Fibroblast of mammary gland (primary cell): ENCODE measurements around the gene BECN2.
"Not testable (repeated sequence)": the region's sequence is repeated elsewhere in the genome, so short reads cannot be mapped to it uniquely, and the experiment has no call there.

ENCODE experiments used
- DNase-seq: peaks from one replicate; pipeline ENCODE4 v3.0.0-alpha.2; 2010; ENCODE audit warnings: low read depth
- H3K4me3 ChIP-seq: 2 replicates; pipeline ENCODE4 v1.5.1; 2011; ENCODE audit warnings: low read depth, mild to moderate bottlenecking, low read length, moderate library complexity; ENCODE audit not compliant: control insufficient read depth
- CTCF ChIP-seq: conservative IDR thresholded peaks from 2 replicates; pipeline ENCODE4 v1.5.1; 2011; ENCODE audit warnings: low read depth, low read length, inconsistent platforms; ENCODE audit not compliant: control insufficient read depth, insufficient read depth

Gene BECN2

DNA sequence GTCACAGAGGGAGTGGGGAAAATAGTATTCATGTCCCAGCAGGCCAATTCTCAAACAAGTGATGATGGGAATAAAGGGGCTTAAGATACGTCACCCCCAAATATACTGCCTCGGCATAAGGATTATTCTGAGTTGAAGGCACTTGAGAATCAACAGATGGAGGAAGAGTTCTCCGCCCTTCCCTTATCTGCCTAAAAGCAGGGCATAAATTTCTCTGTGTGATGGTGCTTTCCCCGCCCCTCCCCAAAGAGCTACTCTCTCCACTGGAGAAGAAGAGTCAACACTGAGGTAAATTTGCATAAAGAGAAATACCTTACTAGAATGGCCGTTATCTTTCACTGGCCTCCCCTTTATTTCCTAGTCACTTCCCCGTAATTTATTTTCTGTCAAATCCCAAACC lies 18.7 kb downstream of the BECN2 start:
- H3K4me3 ChIP-seq, result no peak overlapping the region
- no peak for TF ChIP-seq CTCF
- DNase-seq, result no peak

GRCh38 chr1:241979071-241979470 lies 21.5 kb downstream of the BECN2 start:
- no peak overlapping the region for H3K4me3 ChIP-seq
- no peak for DNase-seq
- TF ChIP-seq CTCF, result no peak

DNA sequence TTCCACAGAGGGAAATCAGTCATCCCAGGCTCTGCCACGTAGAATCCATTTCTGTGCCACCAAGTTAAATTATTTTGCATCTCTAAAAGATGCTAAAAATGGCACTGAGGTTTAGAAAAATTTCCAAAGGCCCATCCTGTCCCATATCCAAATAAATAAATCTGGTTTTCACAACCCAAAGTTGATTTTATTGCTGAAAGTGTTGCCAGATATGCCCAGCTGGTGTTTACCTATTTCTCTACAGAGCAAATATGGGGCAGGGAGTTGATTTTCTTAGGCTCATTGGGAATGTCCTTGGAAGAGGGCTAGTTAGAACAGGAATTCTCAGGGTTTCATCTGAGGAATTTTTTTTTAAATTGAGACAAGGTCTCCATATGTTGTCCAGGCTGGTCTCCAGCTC lies 22.4 kb downstream of the BECN2 start:
- no peak for TF ChIP-seq CTCF
- no peak overlapping the region for H3K4me3 ChIP-seq
- no peak for DNase-seq

DNA sequence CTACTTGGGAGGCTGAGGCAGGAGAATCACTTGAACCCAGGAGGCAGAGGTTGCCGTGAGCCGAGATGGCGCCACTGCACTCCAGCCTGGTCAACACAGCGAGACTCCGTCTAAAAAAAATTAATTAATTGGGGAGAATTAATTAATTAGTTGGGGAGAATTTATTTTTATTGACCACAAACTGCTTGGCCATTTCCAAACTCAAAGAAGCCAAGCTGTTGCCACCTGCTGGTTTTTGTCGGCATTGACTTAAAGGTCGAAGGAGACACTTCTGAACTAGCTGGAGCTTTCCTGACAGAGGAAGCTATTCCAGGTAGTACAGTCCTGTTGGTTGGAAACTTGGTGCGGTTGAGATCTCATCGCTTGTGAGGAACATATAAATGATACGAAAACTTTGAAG lies 28.2 kb downstream of the BECN2 start:
- DNase-seq, result peak; percentile 68
- TF ChIP-seq CTCF, result peak; percentile 76

GRCh38 chr1:241988389-241988930 lies 30.9 kb downstream of the BECN2 start:
- not testable (repeated sequence) for DNase-seq, H3K4me3 ChIP-seq

More for the DNA sequence above, 28.2 kb downstream of the BECN2 start:
- no peak overlapping the region for H3K4me3 ChIP-seq

GRCh38 chr1:241990040-241990439 lies 32.5 kb downstream of the BECN2 start:
- DNase-seq, result peak; percentile 99
- no peak overlapping the region for H3K4me3 ChIP-seq
- no peak for TF ChIP-seq CTCF

- peak; percentile 65 for DNase-seq
- TF ChIP-seq CTCF, result no peak
Measured at GRCh38 chr1:241992734-241993133, 35.2 kb downstream of the BECN2 start.

More at GRCh38 chr1:241992734-241993133, 35.2 kb downstream of the BECN2 start:
- H3K4me3 ChIP-seq, result no peak overlapping the region
